Tibial artery (tissue), 4 donors: ENCODE results near the gene APRT.

ENCODE experiments used
- DNase-seq, 2 donors: peaks; one replicate each; pipeline ENCODE4 v3.0.0-alpha.2; 2019
- H3K27ac ChIP-seq, 2 donors: fragments of 200-600 bp; sonication (generic) in 1 of 2; 1 replicate in 1 of 2; 2 replicates in 1 of 2; pipeline ENCODE4 v1.5.1; 2018 to 2019; ENCODE audit warnings: mild to moderate bottlenecking in 1 of 2
- H3K27me3 ChIP-seq, 2 donors: fragments of 200-600 bp; sonication (generic) in 1 of 2; one replicate each; pipeline versions ENCODE4 v1.5.1 to v1.6.0; 2016 to 2019
- H3K36me3 ChIP-seq, 3 donors: fragments of 200-600 bp; sonication (generic) in 2 of 3; one replicate each; pipeline ENCODE4 v1.5.1; 2016 to 2019; ENCODE audit warnings: mild to moderate bottlenecking in 2 of 3
- H3K4me1 ChIP-seq, 4 donors: fragments of 200-600 bp; sonication (generic) in 2 of 4; 1 replicate in 3 of 4; 2 replicates in 1 of 4; pipeline ENCODE4 v1.5.1; 2016 to 2019
- H3K4me3 ChIP-seq, 2 donors: fragments of 200-600 bp; sonication (generic) in 1 of 2; 1 replicate in 1 of 2; 2 replicates in 1 of 2; pipeline ENCODE4 v1.5.1; 2018 to 2019; ENCODE audit warnings: mild to moderate bottlenecking in 2 of 2
- H3K9me3 ChIP-seq, 3 donors: fragments of 200-600 bp; sonication (generic) in 1 of 3; one replicate each; pipeline ENCODE4 v1.5.1; 2016 to 2019
- intact Hi-C: fragments of 100-400 bp; cut with DNase I; formaldehyde crosslinking; loops from one replicate; pipeline ENCODE4 v1.15.0; 2023; ENCODE audit warnings: low total_unique reads
- TF ChIP-seq, protein P1 (sequence below), 2 experiments: fragments of 200-600 bp in 1 of 2; fragments of 450-650 bp in 1 of 2; IDR thresholded peaks; one replicate each; pipeline ENCODE4 v1.5.1; 2017 to 2019; ENCODE audit warnings: antibody characterized with exemption in 2 of 2, mild to moderate bottlenecking in 1 of 2, moderate library complexity in 1 of 2

Gene APRT

GRCh38 chr16:88805340-88805715 is 6.4 kb downstream of the APRT start:
- no peak overlapping the region for H3K4me3 ChIP-seq

GRCh38 chr16:88804552-88805339 is 7.0 kb downstream of the APRT start:
- Histone ChIP-seq H3K27me3 (no peaks in the 10 kb centered on the region), H3K27ac (no peak overlapping the region), H3K4me1 (peaks cover 0 to 27% (median 16%) of the 10 kb centered on the region in 4 donors), H3K9me3 (no peaks in the 10 kb centered on the region), H3K4me3 (peak overlapping the region in 1 of 2 donors; percentile 72), H3K36me3 (peaks cover 0 to 28% (median 10%) of the 10 kb centered on the region in 3 donors)
- intact Hi-C loops: no loop called here
- DNase-seq: peak in 1 of 2 donors; percentile 63
- TF ChIP-seq, protein P1, sequence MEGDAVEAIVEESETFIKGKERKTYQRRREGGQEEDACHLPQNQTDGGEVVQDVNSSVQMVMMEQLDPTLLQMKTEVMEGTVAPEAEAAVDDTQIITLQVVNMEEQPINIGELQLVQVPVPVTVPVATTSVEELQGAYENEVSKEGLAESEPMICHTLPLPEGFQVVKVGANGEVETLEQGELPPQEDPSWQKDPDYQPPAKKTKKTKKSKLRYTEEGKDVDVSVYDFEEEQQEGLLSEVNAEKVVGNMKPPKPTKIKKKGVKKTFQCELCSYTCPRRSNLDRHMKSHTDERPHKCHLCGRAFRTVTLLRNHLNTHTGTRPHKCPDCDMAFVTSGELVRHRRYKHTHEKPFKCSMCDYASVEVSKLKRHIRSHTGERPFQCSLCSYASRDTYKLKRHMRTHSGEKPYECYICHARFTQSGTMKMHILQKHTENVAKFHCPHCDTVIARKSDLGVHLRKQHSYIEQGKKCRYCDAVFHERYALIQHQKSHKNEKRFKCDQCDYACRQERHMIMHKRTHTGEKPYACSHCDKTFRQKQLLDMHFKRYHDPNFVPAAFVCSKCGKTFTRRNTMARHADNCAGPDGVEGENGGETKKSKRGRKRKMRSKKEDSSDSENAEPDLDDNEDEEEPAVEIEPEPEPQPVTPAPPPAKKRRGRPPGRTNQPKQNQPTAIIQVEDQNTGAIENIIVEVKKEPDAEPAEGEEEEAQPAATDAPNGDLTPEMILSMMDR (IDR thresholded peaks at IDR 0.05): no peak

More at GRCh38 chr16:88805340-88805715, 6.4 kb downstream of the APRT start:
- Histone ChIP-seq H3K27me3 (no peaks in the 10 kb centered on the region), H3K27ac (no peak overlapping the region), H3K9me3 (no peaks in the 10 kb centered on the region), H3K36me3 (peaks cover 0 to 32% (median 13%) of the 10 kb centered on the region in 3 donors), H3K4me1 (peaks cover 0 to 33% (median 22%) of the 10 kb centered on the region in 4 donors)
- TF ChIP-seq, protein P1 (IDR thresholded peaks at IDR 0.05): no peak
- DNase-seq: peak in 1 of 2 donors; percentile 66
- intact Hi-C loops: no loop called here

DNA sequence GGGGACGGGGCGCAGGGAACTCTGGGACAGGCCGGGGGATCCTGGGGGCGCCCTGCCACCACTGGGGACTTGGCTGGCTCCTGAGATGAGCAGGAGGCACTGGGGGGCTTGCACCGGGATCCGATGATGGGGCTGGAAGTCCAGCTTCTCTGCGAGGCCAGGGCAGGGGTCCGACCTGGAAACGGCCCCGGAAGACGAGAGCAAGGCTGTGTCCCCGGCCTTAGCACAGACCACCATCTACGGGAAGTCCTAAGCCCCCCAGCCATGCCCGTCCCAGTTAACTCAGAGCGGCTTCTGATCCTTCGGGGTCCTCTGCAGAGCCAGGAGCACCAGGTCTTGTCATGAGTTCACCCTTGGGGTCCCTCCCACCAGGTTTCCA is 7.6 kb downstream of the APRT start:
- TF ChIP-seq, protein P1 (IDR thresholded peaks at IDR 0.05): no peak
- peaks cover 0 to 23% (median 14%) of the 10 kb centered on the region in 4 donors for H3K4me1 ChIP-seq
- H3K27ac ChIP-seq: no peak overlapping the region
- no peaks in the 10 kb centered on the region for H3K27me3 ChIP-seq
- DNase-seq: peak in 1 of 2 donors; percentile 69
- H3K36me3 ChIP-seq: peaks cover 0 to 22% (median 5%) of the 10 kb centered on the region in 3 donors
- H3K4me3 ChIP-seq: peak overlapping the region; percentile 54 to 72
- no peaks in the 10 kb centered on the region for H3K9me3 ChIP-seq
- intact Hi-C loops: no loop called here

DNA sequence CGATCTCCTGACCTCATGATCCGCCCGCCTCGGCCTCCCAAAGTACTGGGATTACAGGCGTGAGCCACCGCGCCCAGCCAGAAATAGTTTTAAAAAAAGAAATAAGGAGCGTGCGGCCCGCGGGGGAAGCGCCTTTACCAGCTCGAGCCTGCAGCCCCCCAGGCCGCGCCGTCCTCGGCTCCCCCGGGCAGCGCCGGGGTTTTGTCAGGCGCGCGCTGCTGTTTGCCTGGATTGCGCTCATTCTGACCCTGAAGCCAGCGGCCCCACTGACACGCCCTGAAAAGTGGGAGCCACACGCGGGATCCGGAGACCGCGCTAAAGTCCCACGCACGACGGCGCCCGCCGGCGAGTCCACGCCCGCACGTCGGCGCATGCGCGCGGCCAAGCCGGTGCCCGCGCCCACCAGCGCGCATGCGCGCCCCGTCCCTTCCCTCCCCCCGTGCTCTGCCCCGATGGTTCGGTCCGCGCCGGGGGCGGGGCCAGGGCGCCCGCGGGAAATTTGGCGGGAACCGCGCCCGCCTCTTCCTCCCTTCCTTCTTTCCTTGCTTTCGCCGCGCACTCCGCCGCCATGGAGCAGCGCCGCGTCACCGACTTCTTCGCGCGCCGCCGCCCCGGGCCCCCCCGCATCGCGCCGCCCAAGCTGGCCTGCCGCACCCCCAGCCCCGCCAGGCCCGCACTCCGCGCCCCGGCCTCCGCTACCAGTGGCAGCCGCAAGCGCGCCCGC is 8.3 kb downstream of the APRT start, which contains the start of gene CDT1:
TSS of gene CDT1 (plus strand) at position 526 of the 724 bp plus-strand sequence. CDS start at position 569, 43 bp downstream.
- Histone ChIP-seq H3K4me1 (peaks cover 0 to 23% (median 14%) of the 10 kb centered on the region in 4 donors), H3K9me3 (no peaks in the 10 kb centered on the region), H3K27me3 (no peaks in the 10 kb centered on the region), H3K36me3 (peaks cover 0 to 14% (median 0%) of the 10 kb centered on the region in 3 donors), H3K4me3 (peak within 1 kb of the TSS; percentile 54 to 72), H3K27ac (peak within 1 kb of the TSS; percentile 6 to 58)
- DNase-seq: peak; percentile 65 to 91
- TF ChIP-seq, protein P1 (IDR thresholded peaks at IDR 0.05): no peak
- intact Hi-C loops: no loop called here

GRCh38 chr16:88800277-88800592 is 11.5 kb downstream of the APRT start:
- intact Hi-C loops: no loop called here
- H3K36me3 ChIP-seq: no peaks in the 10 kb centered on the region
- DNase-seq: no peak
- H3K4me3 ChIP-seq: no peak overlapping the region
- H3K27me3 ChIP-seq: peaks cover 0 to 5% of the 10 kb centered on the region in 2 donors
- H3K4me1 ChIP-seq: peaks cover 0 to 23% (median 14%) of the 10 kb centered on the region in 4 donors
- TF ChIP-seq, protein P1 (IDR thresholded peaks at IDR 0.05): no peak
- no peaks in the 10 kb centered on the region for H3K9me3 ChIP-seq
- H3K27ac ChIP-seq: no peak overlapping the region
